ENCODE data around the gene SLC8A1.

Gene SLC8A1

DNA sequence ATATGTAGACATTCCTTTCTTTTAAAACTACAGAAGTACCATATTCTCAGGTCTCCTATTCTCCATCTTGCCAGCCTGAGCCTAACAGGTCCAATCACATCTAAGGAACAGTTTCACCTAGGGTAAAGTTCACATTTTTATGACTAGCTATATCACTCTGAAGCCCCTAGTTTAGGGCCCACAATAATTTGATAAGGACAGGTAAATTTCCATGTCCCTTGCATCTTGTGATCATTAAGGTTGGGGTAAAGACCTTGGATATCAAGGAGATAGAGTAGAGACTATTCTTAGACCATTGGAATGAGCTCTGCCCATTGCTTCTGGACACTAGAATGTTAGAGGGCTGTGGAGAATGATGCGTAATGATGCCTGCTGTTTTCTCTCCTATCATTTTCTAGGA, 185.7 kb downstream of the SLC8A1 start:
- H3K9me3 ChIP-seq (ENCODE audit: control insufficient read depth in 1 of 2, low read length in 2 of 2) = no peaks in the 10 kb centered on the region
- H3K36me3 ChIP-seq (ENCODE audit: control insufficient read depth in 1 of 2, insufficient read depth in 2 of 2, low read length in 2 of 2) = no peaks in the 10 kb centered on the region
- no peak overlapping the region for H3K27ac ChIP-seq (ENCODE audit: low read length)
- H3K4me1 ChIP-seq (ENCODE audit: control insufficient read depth in 1 of 2, insufficient read depth in 2 of 2, low read length in 2 of 2) = no peaks in the 10 kb centered on the region
- H3K4me3 ChIP-seq (ENCODE audit: low read depth in 1 of 2, low read length in 2 of 2) = no peak overlapping the region
- H3K27me3 ChIP-seq (ENCODE audit: low read depth, low read length) = no peaks in the 10 kb centered on the region

DNA sequence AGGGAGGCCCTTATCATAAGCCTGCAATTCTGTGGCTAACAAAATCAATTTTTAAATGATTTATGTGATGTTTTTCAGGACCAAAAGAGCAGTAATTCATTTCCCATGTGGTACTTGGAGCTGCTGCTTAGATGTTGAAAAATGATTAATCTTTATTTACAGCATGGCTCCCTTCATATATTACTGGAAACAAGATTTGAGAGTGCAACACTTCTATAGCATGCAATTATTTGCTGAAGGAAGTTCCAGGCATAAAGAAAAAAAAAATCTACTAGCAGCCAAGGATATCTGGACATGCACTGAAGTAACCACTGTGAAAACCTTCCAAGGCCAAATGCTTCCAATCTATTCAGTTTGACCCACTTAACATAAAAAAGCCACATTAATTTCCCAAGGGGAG, 186.3 kb downstream of the SLC8A1 start:
- H3K9me3 ChIP-seq (ENCODE audit: control insufficient read depth in 1 of 2, low read length in 2 of 2) = no peaks in the 10 kb centered on the region
- H3K27me3 ChIP-seq (ENCODE audit: low read depth, low read length) = no peaks in the 10 kb centered on the region
- no peak overlapping the region for H3K4me3 ChIP-seq (ENCODE audit: low read depth in 1 of 2, low read length in 2 of 2)
- no peaks in the 10 kb centered on the region for H3K36me3 ChIP-seq (ENCODE audit: control insufficient read depth in 1 of 2, insufficient read depth in 2 of 2, low read length in 2 of 2)
- H3K4me1 ChIP-seq (ENCODE audit: control insufficient read depth in 1 of 2, insufficient read depth in 2 of 2, low read length in 2 of 2) = no peaks in the 10 kb centered on the region
- no peak overlapping the region for H3K27ac ChIP-seq (ENCODE audit: low read length)

DNA sequence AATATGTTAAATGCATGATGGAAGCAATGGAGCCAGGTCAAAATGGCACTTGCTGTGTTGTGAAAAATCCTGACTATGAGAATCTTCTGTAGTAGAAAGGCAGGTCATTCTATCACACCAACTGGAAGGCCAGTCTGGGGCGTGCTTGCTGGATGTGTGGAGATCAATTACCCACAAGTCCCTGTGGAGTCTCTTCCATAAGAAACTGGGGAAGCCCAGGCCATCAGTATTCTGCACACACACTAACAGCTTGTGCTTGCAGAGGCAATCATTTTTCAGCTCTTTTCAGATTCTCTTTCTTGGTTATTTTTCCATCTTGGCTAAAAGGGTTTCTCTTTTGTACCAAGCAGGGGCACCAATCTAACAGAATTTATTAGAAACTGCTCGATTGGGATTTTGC, 190.8 kb downstream of the SLC8A1 start:
- no peak overlapping the region for H3K27ac ChIP-seq (ENCODE audit: low read length)
- no peaks in the 10 kb centered on the region for H3K9me3 ChIP-seq (ENCODE audit: control insufficient read depth in 1 of 2, low read length in 2 of 2)
- no peaks in the 10 kb centered on the region for H3K36me3 ChIP-seq (ENCODE audit: control insufficient read depth in 1 of 2, insufficient read depth in 2 of 2, low read length in 2 of 2)
- H3K4me1 ChIP-seq (ENCODE audit: control insufficient read depth in 1 of 2, insufficient read depth in 2 of 2, low read length in 2 of 2) = no peaks in the 10 kb centered on the region
- H3K4me3 ChIP-seq (ENCODE audit: low read depth in 1 of 2, low read length in 2 of 2) = no peak overlapping the region
- no peaks in the 10 kb centered on the region for H3K27me3 ChIP-seq (ENCODE audit: low read depth, low read length)

DNA sequence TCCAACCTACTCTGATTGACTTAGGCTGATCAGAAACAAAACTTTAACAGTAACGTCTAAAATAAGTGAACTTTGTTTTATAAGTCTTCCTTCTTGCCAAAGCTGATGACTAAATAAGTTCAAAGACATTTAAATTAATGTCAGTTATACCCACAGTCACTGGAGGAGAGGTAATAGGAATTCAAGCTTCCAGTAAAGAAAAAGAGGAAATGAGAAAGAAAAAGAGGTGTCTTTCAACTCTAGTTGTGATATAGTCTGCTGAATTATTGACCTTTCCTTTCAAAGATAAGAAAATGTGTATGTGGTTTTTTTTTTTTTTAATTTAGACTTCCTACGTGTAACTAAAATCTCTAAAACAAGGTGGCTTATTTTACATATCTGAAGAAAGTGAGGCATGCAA, 191.5 kb downstream of the SLC8A1 start:
- H3K4me3 ChIP-seq (ENCODE audit: low read depth in 1 of 2, low read length in 2 of 2) = no peak overlapping the region
- H3K4me1 ChIP-seq (ENCODE audit: control insufficient read depth in 1 of 2, insufficient read depth in 2 of 2, low read length in 2 of 2) = no peaks in the 10 kb centered on the region
- H3K9me3 ChIP-seq (ENCODE audit: control insufficient read depth in 1 of 2, low read length in 2 of 2) = no peaks in the 10 kb centered on the region
- no peaks in the 10 kb centered on the region for H3K36me3 ChIP-seq (ENCODE audit: control insufficient read depth in 1 of 2, insufficient read depth in 2 of 2, low read length in 2 of 2)
- no peak overlapping the region for H3K27ac ChIP-seq (ENCODE audit: low read length)
- no peaks in the 10 kb centered on the region for H3K27me3 ChIP-seq (ENCODE audit: low read depth, low read length)

DNA sequence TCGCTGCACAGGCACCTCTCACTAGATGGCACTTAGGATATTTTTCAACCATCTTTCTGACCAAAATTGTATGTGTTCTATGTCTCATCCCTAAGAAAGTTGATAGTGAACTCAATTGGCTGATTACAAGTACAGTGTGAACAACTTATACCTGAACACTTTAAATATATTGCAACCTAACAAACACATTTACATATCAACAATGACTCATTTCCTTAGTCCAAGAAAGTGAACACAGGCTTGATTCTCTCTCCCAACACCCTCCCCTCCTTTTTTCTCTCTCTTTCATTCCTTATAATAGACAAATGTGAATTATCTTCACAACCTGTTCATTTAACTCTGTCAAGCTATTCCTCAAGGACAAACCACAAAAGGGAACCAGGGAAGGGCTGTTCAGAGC, 192.0 kb downstream of the SLC8A1 start:
- Histone ChIP-seq H3K36me3 (ENCODE audit: control insufficient read depth in 1 of 2, insufficient read depth in 2 of 2, low read length in 2 of 2) (no peaks in the 10 kb centered on the region), H3K27me3 (ENCODE audit: low read depth, low read length) (no peaks in the 10 kb centered on the region), H3K4me1 (ENCODE audit: control insufficient read depth in 1 of 2, insufficient read depth in 2 of 2, low read length in 2 of 2) (no peaks in the 10 kb centered on the region), H3K27ac (ENCODE audit: low read length) (no peak overlapping the region), H3K4me3 (ENCODE audit: low read depth in 1 of 2, low read length in 2 of 2) (no peak overlapping the region), H3K9me3 (ENCODE audit: control insufficient read depth in 1 of 2, low read length in 2 of 2) (no peaks in the 10 kb centered on the region)

DNA sequence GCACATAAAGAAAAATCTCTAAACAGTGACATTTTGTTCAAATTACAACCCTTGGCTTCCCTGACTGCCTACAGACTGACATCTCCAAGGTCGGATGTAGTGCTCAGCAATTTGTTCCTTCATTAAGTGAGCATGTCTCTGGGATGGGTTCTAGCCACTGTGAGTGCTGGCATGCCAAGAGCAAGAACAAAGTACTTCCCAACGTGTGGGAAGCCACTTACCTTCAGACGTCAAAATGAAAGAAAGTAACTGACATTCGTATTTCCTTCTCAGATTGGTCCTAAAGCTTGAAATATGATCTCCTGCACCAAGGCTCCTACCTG, 193.8 kb downstream of the SLC8A1 start:
- H3K4me3 ChIP-seq (ENCODE audit: low read depth in 1 of 2, low read length in 2 of 2) = no peak overlapping the region
- no peak overlapping the region for H3K27ac ChIP-seq (ENCODE audit: low read length)
- no peaks in the 10 kb centered on the region for H3K9me3 ChIP-seq (ENCODE audit: control insufficient read depth in 1 of 2, low read length in 2 of 2)
- H3K36me3 ChIP-seq (ENCODE audit: control insufficient read depth in 1 of 2, insufficient read depth in 2 of 2, low read length in 2 of 2) = no peaks in the 10 kb centered on the region
- H3K4me1 ChIP-seq (ENCODE audit: control insufficient read depth in 1 of 2, insufficient read depth in 2 of 2, low read length in 2 of 2) = no peaks in the 10 kb centered on the region
- no peaks in the 10 kb centered on the region for H3K27me3 ChIP-seq (ENCODE audit: low read depth, low read length)

DNA sequence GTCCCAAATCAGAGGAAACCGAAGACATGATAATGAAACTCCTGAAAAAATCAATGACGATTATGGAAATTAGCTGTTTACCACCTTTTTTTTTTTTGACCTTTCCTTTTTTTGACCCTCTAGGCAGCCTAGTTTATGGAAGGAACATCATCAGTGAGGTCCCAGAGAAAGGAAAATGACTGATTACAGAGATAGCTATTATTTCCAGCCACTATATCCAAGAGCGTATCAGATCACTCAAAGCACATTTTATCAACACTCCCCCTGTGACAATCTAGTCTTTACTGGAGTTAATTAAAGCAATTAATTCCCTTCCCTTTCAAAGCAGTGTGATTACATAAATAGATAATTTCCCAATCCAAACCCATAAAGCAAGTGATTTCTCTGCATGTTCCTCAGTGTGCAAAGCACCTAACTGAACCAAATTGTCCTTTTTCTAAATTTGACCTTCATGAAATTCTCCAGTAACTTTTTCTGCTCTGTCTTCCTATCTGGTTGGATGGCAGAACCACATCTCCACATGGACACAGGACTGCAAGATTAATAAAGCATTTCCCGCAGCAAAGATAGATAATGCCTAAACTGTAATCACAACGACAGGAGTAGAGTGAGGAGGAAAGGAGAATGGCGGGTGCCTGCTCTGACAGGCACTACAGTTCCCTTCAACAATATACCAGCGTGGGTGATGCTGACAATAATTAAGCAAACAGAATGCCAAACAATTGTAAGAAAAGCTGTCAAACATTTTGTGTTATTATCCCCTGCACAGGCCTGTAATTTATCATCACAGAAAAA, 194.4 kb downstream of the SLC8A1 start:
- H3K9me3 ChIP-seq (ENCODE audit: control insufficient read depth in 1 of 2, low read length in 2 of 2) = no peaks in the 10 kb centered on the region
- no peaks in the 10 kb centered on the region for H3K27me3 ChIP-seq (ENCODE audit: low read depth, low read length)
- H3K27ac ChIP-seq (ENCODE audit: low read length) = no peak overlapping the region
- no peaks in the 10 kb centered on the region for H3K36me3 ChIP-seq (ENCODE audit: control insufficient read depth in 1 of 2, insufficient read depth in 2 of 2, low read length in 2 of 2)
- no peak overlapping the region for H3K4me3 ChIP-seq (ENCODE audit: low read depth in 1 of 2, low read length in 2 of 2)
- H3K4me1 ChIP-seq (ENCODE audit: control insufficient read depth in 1 of 2, insufficient read depth in 2 of 2, low read length in 2 of 2) = no peaks in the 10 kb centered on the region

DNA sequence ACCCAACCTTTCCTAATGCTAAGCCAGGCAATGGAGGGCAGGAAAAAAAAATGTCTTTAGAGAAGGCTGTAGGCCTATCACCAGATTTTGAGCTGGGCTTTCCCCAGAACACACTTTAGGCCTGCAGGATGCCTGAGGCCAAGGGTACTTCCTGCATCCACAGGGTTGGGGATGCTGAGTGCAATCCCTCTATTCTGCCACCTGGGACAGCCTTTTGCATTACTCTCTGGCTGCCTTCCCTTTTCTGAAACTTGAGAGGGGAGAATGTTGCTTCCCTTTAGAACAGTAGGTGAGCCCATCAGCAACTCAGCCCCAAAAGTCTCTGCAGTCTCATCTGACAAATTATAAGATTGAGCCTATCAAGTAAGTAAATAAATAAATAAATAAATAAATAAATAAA, 195.2 kb downstream of the SLC8A1 start:
- Histone ChIP-seq H3K27me3 (ENCODE audit: low read depth, low read length) (no peaks in the 10 kb centered on the region), H3K4me3 (ENCODE audit: low read depth in 1 of 2, low read length in 2 of 2) (no peak overlapping the region), H3K27ac (ENCODE audit: low read length) (no peak overlapping the region), H3K9me3 (ENCODE audit: control insufficient read depth in 1 of 2, low read length in 2 of 2) (no peaks in the 10 kb centered on the region), H3K36me3 (ENCODE audit: control insufficient read depth in 1 of 2, insufficient read depth in 2 of 2, low read length in 2 of 2) (no peaks in the 10 kb centered on the region), H3K4me1 (ENCODE audit: control insufficient read depth in 1 of 2, insufficient read depth in 2 of 2, low read length in 2 of 2) (peaks cover 0 to 5% of the 10 kb centered on the region in 2 donors)

DNA sequence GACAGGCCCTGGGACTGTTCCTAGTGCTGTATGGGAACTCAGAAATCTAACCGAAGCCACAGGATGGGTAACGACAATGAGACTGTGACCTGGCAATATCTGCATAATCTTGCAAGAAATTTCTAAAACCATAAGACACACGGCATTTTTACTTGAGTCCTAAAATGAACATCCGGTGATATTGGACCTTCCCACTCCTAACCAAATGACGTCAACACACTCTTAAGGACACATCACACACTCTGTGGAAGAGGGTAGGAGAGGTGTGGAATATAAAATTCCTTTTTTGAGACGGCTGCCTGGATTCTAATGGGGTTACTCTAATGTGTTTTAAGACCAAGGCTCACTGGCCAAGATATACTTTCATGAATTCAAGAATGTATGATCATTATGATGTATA, 195.9 kb downstream of the SLC8A1 start:
- Histone ChIP-seq H3K27ac (ENCODE audit: low read length) (no peak overlapping the region), H3K4me3 (ENCODE audit: low read depth in 1 of 2, low read length in 2 of 2) (no peak overlapping the region), H3K36me3 (ENCODE audit: control insufficient read depth in 1 of 2, insufficient read depth in 2 of 2, low read length in 2 of 2) (no peaks in the 10 kb centered on the region), H3K4me1 (ENCODE audit: control insufficient read depth in 1 of 2, insufficient read depth in 2 of 2, low read length in 2 of 2) (peaks cover 0 to 11% of the 10 kb centered on the region in 2 donors), H3K27me3 (ENCODE audit: low read depth, low read length) (no peaks in the 10 kb centered on the region), H3K9me3 (ENCODE audit: control insufficient read depth in 1 of 2, low read length in 2 of 2) (no peaks in the 10 kb centered on the region)

DNA sequence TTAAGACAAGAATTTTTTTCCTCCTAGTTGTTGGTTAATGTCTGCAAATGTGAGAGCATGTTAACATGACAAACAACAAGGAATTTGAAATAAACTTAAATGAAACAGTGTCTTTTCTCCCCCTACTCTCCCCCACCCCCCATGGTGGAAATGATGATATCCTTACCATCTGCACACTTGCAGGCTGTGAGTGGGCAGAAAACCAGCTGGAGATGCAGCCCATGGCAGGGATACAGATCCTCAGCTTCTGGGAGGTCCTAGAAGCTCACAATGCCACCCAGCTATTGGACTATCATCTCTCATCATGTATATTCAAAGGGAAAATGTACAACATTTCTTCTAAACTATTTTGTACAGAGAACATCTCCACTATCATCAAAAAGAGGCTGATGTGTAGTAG, 196.8 kb downstream of the SLC8A1 start:
- H3K27me3 ChIP-seq (ENCODE audit: low read depth, low read length) = no peaks in the 10 kb centered on the region
- no peaks in the 10 kb centered on the region for H3K9me3 ChIP-seq (ENCODE audit: control insufficient read depth in 1 of 2, low read length in 2 of 2)
- no peak overlapping the region for H3K27ac ChIP-seq (ENCODE audit: low read length)
- no peak overlapping the region for H3K4me3 ChIP-seq (ENCODE audit: low read depth in 1 of 2, low read length in 2 of 2)
- peaks cover 0 to 14% of the 10 kb centered on the region in 2 donors for H3K4me1 ChIP-seq (ENCODE audit: control insufficient read depth in 1 of 2, insufficient read depth in 2 of 2, low read length in 2 of 2)
- no peaks in the 10 kb centered on the region for H3K36me3 ChIP-seq (ENCODE audit: control insufficient read depth in 1 of 2, insufficient read depth in 2 of 2, low read length in 2 of 2)

DNA sequence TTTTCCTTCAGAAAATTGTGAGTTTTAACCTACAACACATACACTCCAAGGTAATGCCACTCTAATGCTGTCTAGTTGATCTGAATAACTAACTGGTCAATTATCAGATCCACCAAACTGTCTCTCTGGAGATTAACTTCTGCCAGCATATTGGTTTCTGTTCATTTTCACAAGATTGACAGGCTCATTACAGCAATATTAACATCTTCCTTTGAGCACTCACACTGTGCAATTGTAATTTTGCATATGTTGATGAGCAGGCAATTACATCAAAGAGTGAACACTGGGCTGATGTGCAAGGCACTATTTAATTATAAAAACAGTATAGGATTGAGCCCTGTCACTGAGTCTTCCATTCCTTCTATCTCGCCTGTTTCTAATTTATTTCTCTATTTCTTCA, 197.3 kb downstream of the SLC8A1 start:
- Histone ChIP-seq H3K4me1 (ENCODE audit: control insufficient read depth in 1 of 2, insufficient read depth in 2 of 2, low read length in 2 of 2) (peaks cover 0 to 14% of the 10 kb centered on the region in 2 donors), H3K9me3 (ENCODE audit: control insufficient read depth in 1 of 2, low read length in 2 of 2) (no peaks in the 10 kb centered on the region), H3K36me3 (ENCODE audit: control insufficient read depth in 1 of 2, insufficient read depth in 2 of 2, low read length in 2 of 2) (no peaks in the 10 kb centered on the region), H3K27me3 (ENCODE audit: low read depth, low read length) (no peaks in the 10 kb centered on the region), H3K27ac (ENCODE audit: low read length) (no peak overlapping the region), H3K4me3 (ENCODE audit: low read depth in 1 of 2, low read length in 2 of 2) (no peak overlapping the region)

DNA sequence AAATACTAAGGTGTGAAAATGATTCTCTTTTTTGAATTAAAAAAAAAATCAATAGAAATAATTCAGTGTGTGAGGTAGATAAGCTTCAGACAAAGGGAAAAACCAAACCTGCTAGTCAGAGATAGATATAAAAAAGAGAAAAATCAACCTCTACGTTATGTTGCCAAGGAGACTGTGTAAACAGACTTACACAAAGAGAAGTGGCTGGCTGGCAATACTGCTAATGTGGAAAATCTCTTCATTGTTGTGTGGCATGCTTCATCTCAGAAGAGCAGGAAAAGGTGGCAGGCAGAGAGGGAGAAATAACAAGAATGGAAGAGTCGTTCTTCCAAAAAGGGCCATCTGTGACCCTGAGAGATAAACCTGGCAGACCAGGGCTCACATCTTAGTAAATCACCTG, 200.8 kb downstream of the SLC8A1 start:
- H3K36me3 ChIP-seq (ENCODE audit: control insufficient read depth in 1 of 2, insufficient read depth in 2 of 2, low read length in 2 of 2) = no peaks in the 10 kb centered on the region
- no peaks in the 10 kb centered on the region for H3K9me3 ChIP-seq (ENCODE audit: control insufficient read depth in 1 of 2, low read length in 2 of 2)
- H3K4me3 ChIP-seq (ENCODE audit: low read depth in 1 of 2, low read length in 2 of 2) = no peak overlapping the region
- no peaks in the 10 kb centered on the region for H3K27me3 ChIP-seq (ENCODE audit: low read depth, low read length)
- H3K4me1 ChIP-seq (ENCODE audit: control insufficient read depth in 1 of 2, insufficient read depth in 2 of 2, low read length in 2 of 2) = peaks cover 0 to 19% of the 10 kb centered on the region in 2 donors
- no peak overlapping the region for H3K27ac ChIP-seq (ENCODE audit: low read length)

All from muscle layer of duodenum (tissue), 2 donors.